Mesendoderm (in vitro differentiated cells): ENCODE data around the gene CH25H.
A peak's percentile ranks its signal among the peaks of the same experiment; 100 is the strongest.

Experiments used
- DNase-seq: peaks from one replicate; pipeline ENCODE4 v3.0.0; 2013
- H2AK5ac ChIP-seq: 2 replicates; pipeline ENCODE4 v1.6.1; 2013; ENCODE audit warnings: low read length, inconsistent platforms
- H2BK120ac ChIP-seq: 2 replicates; pipeline ENCODE4 v1.6.1; 2013; ENCODE audit warnings: low read depth, mild to moderate bottlenecking, low read length, moderate library complexity, mixed read lengths
- H2BK15ac ChIP-seq: replicated peaks from 2 replicates; pipeline ENCODE4 v1.6.1; 2013; ENCODE audit warnings: low read depth, mild to moderate bottlenecking, moderate library complexity
- H2BK5ac ChIP-seq: 2 replicates; pipeline ENCODE4 v1.6.1; 2013; ENCODE audit warnings: low read length, inconsistent platforms
- H3K18ac ChIP-seq: 2 replicates; pipeline ENCODE4 v1.6.1; 2013; ENCODE audit warnings: mild to moderate bottlenecking, low read length, mixed read lengths
- H3K23ac ChIP-seq: one replicate; pipeline ENCODE4 v1.6.1; 2013; ENCODE audit warnings: low read length
- H3K27ac ChIP-seq: 2 replicates; pipeline ENCODE4 v1.5.1; 2013; ENCODE audit warnings: low read depth, mild to moderate bottlenecking, inconsistent platforms, low read length, moderate library complexity
- H3K27me3 ChIP-seq: 2 replicates; pipeline ENCODE4 v1.6.1; 2013; ENCODE audit warnings: low read length, control low read depth, mild to moderate bottlenecking, inconsistent platforms; ENCODE audit not compliant: insufficient read depth, poor library complexity
- H3K36me3 ChIP-seq: 2 replicates; pipeline ENCODE4 v1.6.1; 2013; ENCODE audit warnings: low read length, inconsistent platforms; ENCODE audit not compliant: control insufficient read depth, insufficient read depth
- H3K4ac ChIP-seq: one replicate; pipeline ENCODE4 v1.6.1; 2013; ENCODE audit warnings: low read depth, mild to moderate bottlenecking, low read length, moderate library complexity
- H3K4me1 ChIP-seq: 2 replicates; pipeline ENCODE4 v1.6.1; 2013; ENCODE audit warnings: low read depth, low read length, inconsistent platforms; ENCODE audit not compliant: control insufficient read depth
- H3K4me2 ChIP-seq: 2 replicates; pipeline ENCODE4 v1.6.1; 2013; ENCODE audit warnings: low read length
- H3K4me3 ChIP-seq: 2 replicates; pipeline ENCODE4 v1.5.1; 2013; ENCODE audit warnings: mild to moderate bottlenecking, low read length
- H3K56ac ChIP-seq: one replicate; pipeline ENCODE4 v1.6.1; 2013; ENCODE audit warnings: low read length
- H3K79me1 ChIP-seq: 2 replicates; pipeline ENCODE4 v1.6.1; 2013; ENCODE audit warnings: low read length, inconsistent platforms
- H3K79me2 ChIP-seq: 2 replicates; pipeline ENCODE4 v1.6.1; 2013; ENCODE audit warnings: mild to moderate bottlenecking, low read length; ENCODE audit not compliant: control insufficient read depth, insufficient read depth
- H3K9ac ChIP-seq: 2 replicates; pipeline ENCODE4 v1.6.1; 2013; ENCODE audit warnings: low read length, inconsistent platforms
- H4K5ac ChIP-seq: one replicate; pipeline ENCODE4 v1.6.1; 2013; ENCODE audit warnings: low read length
- H4K8ac ChIP-seq: one replicate; pipeline ENCODE4 v1.6.1; 2013; ENCODE audit warnings: low read depth, mild to moderate bottlenecking, control low read depth, low read length, moderate library complexity
- WGBS: extraction: QIAGEN DNeasy Blood & Tissue Kit; methylation state at CpG from one replicate; pipeline ENCODE4 v1.1.7; 2013; ENCODE audit warnings: low lambda C conversion rate, missing lambda C conversion rate; ENCODE audit not compliant: insufficient coverage; ENCODE audit errors: extremely low coverage; 5-methylcytosine and 5-hydroxymethylcytosine counted together

The CH25H gene

GRCh38 chr10:89217057-89217990 lies 10.2 kb upstream of the CH25H start:
- no peaks in the 10 kb centered on the region for H3K79me2 ChIP-seq
- no peaks in the 10 kb centered on the region for H3K4me1 ChIP-seq
- no peaks in the 10 kb centered on the region for H3K79me1 ChIP-seq
- H4K5ac ChIP-seq: no peak overlapping the region
- H3K18ac ChIP-seq: no peak overlapping the region
- H3K56ac ChIP-seq: no peak overlapping the region
- no peak overlapping the region for H3K23ac ChIP-seq
- H2BK15ac ChIP-seq: no peak overlapping the region
- no peak overlapping the region for H3K27ac ChIP-seq
- H4K8ac ChIP-seq: no peak overlapping the region
- no peak overlapping the region for H2BK5ac ChIP-seq
- DNase-seq: peak; percentile 52
- H3K4ac ChIP-seq: no peak overlapping the region
- H3K4me3 ChIP-seq: no peak overlapping the region
- H3K36me3 ChIP-seq: no peaks in the 10 kb centered on the region
- no peak overlapping the region for H3K4me2 ChIP-seq
- no peak overlapping the region for H2AK5ac ChIP-seq
- no CpG with 5 or more reads among the region's 6 CpGs for WGBS
- no peak overlapping the region for H2BK120ac ChIP-seq
- no peak overlapping the region for H3K9ac ChIP-seq
- no peaks in the 10 kb centered on the region for H3K27me3 ChIP-seq

DNA sequence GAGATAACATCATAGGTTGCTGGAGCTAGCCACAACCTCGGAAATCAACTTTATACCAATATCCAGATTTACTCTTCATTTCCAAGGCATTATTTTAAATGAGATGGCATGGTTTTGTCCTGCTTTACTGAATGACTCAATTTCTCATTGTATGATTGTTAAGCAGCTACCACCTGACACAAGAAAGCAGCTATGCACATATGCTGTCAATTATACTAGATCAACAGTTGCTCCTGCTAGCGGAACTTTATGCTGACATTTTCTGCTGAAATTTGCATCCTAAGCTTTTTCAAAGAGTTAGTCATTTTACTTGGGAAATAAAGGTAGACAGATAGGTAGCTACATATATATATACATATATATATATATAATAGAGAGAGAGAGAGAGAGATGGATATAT lies 8.9 kb upstream of the CH25H start:
- Histone ChIP-seq H4K5ac (no peak overlapping the region), H3K23ac (no peak overlapping the region), H3K4ac (no peak overlapping the region), H4K8ac (no peak overlapping the region), H3K18ac (no peak overlapping the region), H3K4me1 (no peaks in the 10 kb centered on the region), H3K56ac (no peak overlapping the region), H3K4me3 (no peak overlapping the region), H3K9ac (no peak overlapping the region), H3K36me3 (no peaks in the 10 kb centered on the region), H3K27ac (no peak overlapping the region), H2BK5ac (no peak overlapping the region), H3K79me2 (no peaks in the 10 kb centered on the region), H2AK5ac (no peak overlapping the region), H3K27me3 (no peaks in the 10 kb centered on the region), H3K4me2 (no peak overlapping the region), H2BK15ac (no peak overlapping the region), H2BK120ac (no peak overlapping the region), H3K79me1 (no peaks in the 10 kb centered on the region)
- no peak for DNase-seq
- no CpG with 5 or more reads among the region's 2 CpGs for whole genome bisulfite sequencing

DNA sequence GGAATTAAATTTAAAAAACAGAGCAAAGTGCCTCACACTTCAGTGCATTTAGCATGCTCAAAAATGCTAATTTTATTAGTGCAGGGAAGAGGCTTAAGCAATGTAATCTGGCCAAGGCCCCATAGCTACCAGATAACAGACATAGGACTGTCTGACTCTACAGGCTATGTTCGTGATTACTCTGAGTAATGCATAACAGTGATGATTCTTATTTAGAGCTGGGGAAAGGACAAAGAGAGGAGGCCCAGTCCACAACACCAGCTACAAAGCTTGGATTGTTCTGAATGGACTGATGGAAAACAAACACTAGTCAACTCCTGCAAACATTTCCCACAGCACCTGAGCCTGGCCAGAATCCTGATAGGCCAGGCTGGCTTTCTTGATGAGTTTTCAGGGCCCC lies 8.4 kb upstream of the CH25H start:
- H3K79me2 ChIP-seq: no peaks in the 10 kb centered on the region
- DNase-seq: no peak
- H3K9ac ChIP-seq: no peak overlapping the region
- H3K79me1 ChIP-seq: no peaks in the 10 kb centered on the region
- H2AK5ac ChIP-seq: no peak overlapping the region
- H3K23ac ChIP-seq: no peak overlapping the region
- WGBS: no CpG with 5 or more reads among the region's 1 CpG
- no peak overlapping the region for H4K5ac ChIP-seq
- H3K4me2 ChIP-seq: no peak overlapping the region
- no peak overlapping the region for H4K8ac ChIP-seq
- no peak overlapping the region for H2BK120ac ChIP-seq
- H3K27me3 ChIP-seq: no peaks in the 10 kb centered on the region
- H3K56ac ChIP-seq: no peak overlapping the region
- H3K4me1 ChIP-seq: no peaks in the 10 kb centered on the region
- no peak overlapping the region for H3K27ac ChIP-seq
- no peaks in the 10 kb centered on the region for H3K36me3 ChIP-seq
- no peak overlapping the region for H3K4ac ChIP-seq
- no peak overlapping the region for H3K18ac ChIP-seq
- no peak overlapping the region for H2BK15ac ChIP-seq
- no peak overlapping the region for H3K4me3 ChIP-seq
- H2BK5ac ChIP-seq: no peak overlapping the region

DNA sequence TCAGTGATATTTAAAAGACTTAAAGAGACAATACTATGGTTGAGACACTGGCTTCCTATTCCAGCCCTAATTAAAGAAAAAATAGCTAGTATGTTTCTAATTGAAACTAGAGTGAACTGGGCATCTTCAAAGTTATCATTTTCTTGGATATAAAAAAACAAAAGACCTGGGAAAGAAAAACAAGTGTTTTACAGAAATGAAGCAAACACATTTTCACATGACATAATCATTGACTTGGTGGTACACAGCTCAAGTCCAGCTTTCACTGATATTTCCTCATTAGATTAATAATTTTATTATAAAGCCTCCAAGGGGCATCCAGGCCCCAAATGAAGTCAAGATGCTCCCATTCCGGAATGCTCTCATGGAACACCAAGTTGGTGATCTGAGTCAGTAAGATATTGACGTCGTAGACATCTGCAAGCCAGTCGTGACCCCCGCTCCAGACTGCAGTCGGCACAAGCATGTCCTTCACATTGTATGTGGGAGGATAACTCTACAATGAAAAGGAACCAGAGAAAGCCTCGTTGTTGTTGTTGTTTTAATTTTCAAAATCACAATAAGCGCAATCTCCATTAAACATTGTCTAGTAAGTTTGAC lies 7.5 kb upstream of the CH25H start:
- no peak overlapping the region for H2BK15ac ChIP-seq
- no peak overlapping the region for H3K4ac ChIP-seq
- no CpG with 5 or more reads among the region's 8 CpGs for WGBS

GRCh38 chr10:89213191-89213808 lies 6.2 kb upstream of the CH25H start:
- Histone ChIP-seq H3K4me1 (no peaks in the 10 kb centered on the region), H3K4me3 (no peak overlapping the region), H2AK5ac (no peak overlapping the region), H3K4ac (no peak overlapping the region), H4K8ac (no peak overlapping the region), H2BK15ac (no peak overlapping the region), H3K79me1 (no peaks in the 10 kb centered on the region), H3K56ac (no peak overlapping the region), H3K18ac (no peak overlapping the region), H2BK5ac (no peak overlapping the region), H3K4me2 (no peak overlapping the region), H3K36me3 (no peaks in the 10 kb centered on the region), H3K79me2 (no peaks in the 10 kb centered on the region), H4K5ac (no peak overlapping the region), H3K27ac (no peak overlapping the region), H3K27me3 (peaks cover 5% of the 10 kb centered on the region), H2BK120ac (no peak overlapping the region), H3K9ac (no peak overlapping the region), H3K23ac (no peak overlapping the region)
- no CpG with 5 or more reads among the region's 8 CpGs for WGBS
- DNase-seq: peak; percentile 37

More for the DNA sequence above, 7.5 kb upstream of the CH25H start:
- no peaks in the 10 kb centered on the region for H3K79me2 ChIP-seq
- no peaks in the 10 kb centered on the region for H3K4me1 ChIP-seq
- H3K79me1 ChIP-seq: no peaks in the 10 kb centered on the region
- no peak overlapping the region for H3K27ac ChIP-seq
- H3K27me3 ChIP-seq: no peaks in the 10 kb centered on the region
- H3K4me2 ChIP-seq: no peak overlapping the region
- no peak overlapping the region for H2BK5ac ChIP-seq
- no peak for DNase-seq
- H2BK120ac ChIP-seq: no peak overlapping the region
- no peak overlapping the region for H3K4me3 ChIP-seq
- H3K23ac ChIP-seq: no peak overlapping the region
- H3K36me3 ChIP-seq: no peaks in the 10 kb centered on the region
- H3K18ac ChIP-seq: no peak overlapping the region
- no peak overlapping the region for H2AK5ac ChIP-seq
- no peak overlapping the region for H3K56ac ChIP-seq
- H4K8ac ChIP-seq: no peak overlapping the region
- H4K5ac ChIP-seq: no peak overlapping the region
- H3K9ac ChIP-seq: no peak overlapping the region
